M059J (cell line): ENCODE data around the gene CACUL1. TPM values are rescaled to one million over a fixed set of nuclear protein-coding genes. Genes with fewer than 3 reads are reported as not detected.

ENCODE experiments used
- DNase-seq: peaks from one replicate; pipeline ENCODE4 v3.0.0-alpha.2; 2012; ENCODE audit warnings: low read depth
- total RNA-seq: library from RNA; depleted of rRNA; stranded (reverse); fragments of >200 nt; shearing (Covaris generic); gene quantifications from 2 replicates; pipeline ENCODE4 v1.2.3, GENCODE V29; 2014

Gene CACUL1
- total RNA-seq, 1 experiment from 2014 or later: 33.7 TPM

DNA sequence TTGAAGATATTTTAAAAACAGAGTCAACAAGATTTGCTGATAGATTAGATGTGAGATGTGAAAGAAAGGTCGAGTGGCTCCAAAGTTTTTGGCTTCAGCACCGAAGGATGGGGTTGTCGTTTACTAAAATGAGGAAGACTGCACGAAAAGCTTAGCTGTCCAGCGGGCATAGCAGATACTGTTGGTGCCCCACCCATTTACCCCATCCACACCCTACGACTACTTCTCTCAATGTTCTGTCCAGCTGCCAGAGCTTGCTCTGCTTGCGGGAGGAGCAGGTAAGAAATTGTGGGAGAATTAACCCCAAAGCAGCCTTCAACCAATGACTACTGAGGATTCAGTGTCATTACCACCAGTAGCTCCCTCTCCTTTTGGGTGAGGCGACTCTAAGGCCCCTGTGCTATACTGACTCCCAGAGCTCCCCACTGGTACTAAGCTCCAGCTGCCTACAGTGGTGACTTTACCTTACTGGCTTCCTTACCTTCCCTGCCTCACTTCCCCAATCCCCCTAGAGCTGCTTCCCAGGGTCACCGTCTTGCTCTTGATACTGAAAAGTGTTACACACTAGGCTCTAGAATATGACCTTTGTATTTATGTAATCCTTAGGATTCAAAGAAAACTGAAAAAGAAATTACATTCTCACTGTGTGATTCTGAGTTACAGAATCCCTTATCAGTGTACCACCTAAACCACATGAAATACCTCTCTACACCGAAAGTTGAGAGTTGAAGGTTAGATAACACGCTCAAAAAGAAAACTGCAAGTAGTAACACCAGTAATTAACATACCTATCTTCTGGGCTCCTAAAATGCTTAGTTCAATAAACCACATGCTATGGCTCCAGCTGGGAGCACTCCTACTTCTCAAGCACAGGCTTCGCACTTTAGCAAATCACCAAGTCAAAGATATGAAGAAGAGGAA, 22.3 kb downstream of the CACUL1 start:
- DNase-seq: no peak

- no peak for DNase-seq
Observed at GRCh38 chr10:118730756-118731456, 23.9 kb downstream of the CACUL1 start.

DNA sequence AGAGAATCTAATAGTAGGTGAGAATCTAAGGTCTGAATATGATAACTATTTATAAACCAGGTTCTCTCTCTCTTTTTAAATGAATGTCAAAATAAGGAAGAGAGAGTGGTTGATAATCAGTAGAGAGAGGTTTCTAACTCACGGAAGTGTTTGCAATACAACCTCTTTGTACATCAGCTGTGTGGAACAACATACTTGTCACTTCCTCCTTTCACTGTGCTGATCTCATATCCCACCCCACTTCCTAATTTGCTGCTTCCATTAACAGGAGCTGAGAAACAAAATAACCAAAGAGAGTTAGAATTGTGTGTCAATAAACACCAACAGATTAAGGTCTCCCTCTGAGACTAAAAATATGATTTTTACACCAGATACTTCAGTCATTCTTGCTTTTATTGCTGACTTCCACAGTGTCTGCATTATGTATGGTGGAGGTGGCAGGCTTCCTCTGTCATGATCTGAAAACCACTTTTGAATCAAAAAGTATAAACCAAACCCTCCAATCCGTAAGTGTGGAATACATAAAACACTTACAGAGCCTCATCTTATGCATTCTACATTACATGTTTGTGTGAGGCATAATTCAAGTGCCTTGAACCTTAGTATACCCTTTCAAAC, 25.0 kb downstream of the CACUL1 start:
- DNase-seq: no peak

GRCh38 chr10:118729200-118729599, 25.6 kb downstream of the CACUL1 start:
- no peak for DNase-seq

GRCh38 chr10:118725886-118726500, 28.8 kb downstream of the CACUL1 start:
- DNase-seq: peak; percentile 69

GRCh38 chr10:118723466-118723865, 31.3 kb downstream of the CACUL1 start:
- DNase-seq: peak; percentile 17

DNA sequence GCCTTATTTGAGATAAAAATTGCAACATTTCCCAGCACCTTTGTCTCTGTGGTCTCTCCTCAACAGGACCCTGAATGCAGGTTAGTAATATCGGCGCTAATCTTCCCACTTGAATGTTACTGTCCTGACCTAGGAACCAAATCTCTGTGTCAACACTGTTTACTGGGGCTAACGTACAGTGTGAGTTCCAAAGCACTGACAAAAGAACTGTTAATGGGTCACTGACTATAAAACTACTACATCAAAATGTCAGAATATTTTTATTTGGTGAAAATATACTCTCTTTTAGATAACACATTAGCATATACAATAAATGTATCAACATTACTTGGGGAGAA, 33.3 kb downstream of the CACUL1 start:
- DNase-seq: no peak

- peak; percentile 55 for DNase-seq
Observed at GRCh38 chr10:118720685-118721538, 33.9 kb downstream of the CACUL1 start.

- no peak for DNase-seq
Observed at GRCh38 chr10:118714366-118714765, 40.4 kb downstream of the CACUL1 start.

DNA sequence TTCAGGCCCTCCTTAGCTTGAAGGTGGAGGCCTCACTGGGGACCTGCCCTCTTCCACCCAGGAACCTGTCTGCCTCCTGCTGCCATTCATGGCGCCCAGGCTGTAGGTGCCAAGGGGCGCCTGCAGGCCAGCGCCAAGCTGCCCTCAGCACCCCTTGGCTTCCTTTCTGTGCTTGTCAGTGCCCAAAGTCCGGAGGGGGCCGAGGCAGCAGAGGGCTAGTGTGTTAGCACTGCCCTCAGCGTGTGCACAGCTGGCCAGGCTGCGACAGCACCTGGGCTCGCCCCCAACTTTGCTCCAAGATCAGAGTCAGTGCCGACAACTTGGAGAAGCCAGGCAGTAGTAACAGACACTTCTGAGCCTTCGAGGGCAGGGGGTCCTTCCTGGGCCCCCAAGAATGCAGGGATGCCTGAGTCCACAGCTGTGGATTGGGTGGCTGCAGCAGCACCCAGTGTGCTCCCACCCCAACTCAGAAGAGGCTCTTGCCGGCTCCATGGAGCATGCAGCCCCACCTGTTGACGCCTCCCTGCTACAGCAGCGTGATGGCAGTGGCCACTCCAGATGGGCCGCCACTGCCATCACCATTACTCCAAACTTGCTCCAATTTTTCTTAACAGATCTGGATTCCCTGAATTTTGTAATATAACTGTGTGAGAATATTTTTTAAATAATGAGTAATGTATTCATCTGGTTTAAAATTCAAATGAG, 41.7 kb downstream of the CACUL1 start:
- DNase-seq: no peak

GRCh38 chr10:118712080-118712479, 42.7 kb downstream of the CACUL1 start:
- no peak for DNase-seq

GRCh38 chr10:118710487-118710886, 44.3 kb downstream of the CACUL1 start:
- peak; percentile 3 for DNase-seq

DNA sequence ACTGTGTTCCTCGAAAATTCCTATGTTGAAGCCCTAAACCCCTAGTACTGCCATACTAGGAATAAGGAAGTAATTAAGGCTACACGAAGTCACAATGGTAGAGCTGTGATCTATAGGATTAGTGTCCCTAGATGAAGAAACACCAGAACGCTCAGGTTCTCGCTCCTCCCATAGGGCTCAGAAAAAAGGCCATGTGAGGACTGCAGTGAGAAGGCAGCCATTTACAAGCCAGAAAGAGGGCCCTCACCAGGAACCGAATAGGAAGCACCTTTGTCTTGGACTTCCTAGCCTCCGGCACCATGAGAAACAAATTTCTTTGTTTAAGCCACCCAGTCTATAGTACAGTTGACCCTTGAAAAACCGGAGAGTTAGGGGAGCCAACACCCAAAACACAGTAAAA, 46.2 kb downstream of the CACUL1 start:
- no peak for DNase-seq

GRCh38 chr10:118704711-118705110, 50.1 kb downstream of the CACUL1 start:
- no peak for DNase-seq

- DNase-seq: no peak
Observed at GRCh38 chr10:118701529-118702323, 53.0 kb downstream of the CACUL1 start.

DNA sequence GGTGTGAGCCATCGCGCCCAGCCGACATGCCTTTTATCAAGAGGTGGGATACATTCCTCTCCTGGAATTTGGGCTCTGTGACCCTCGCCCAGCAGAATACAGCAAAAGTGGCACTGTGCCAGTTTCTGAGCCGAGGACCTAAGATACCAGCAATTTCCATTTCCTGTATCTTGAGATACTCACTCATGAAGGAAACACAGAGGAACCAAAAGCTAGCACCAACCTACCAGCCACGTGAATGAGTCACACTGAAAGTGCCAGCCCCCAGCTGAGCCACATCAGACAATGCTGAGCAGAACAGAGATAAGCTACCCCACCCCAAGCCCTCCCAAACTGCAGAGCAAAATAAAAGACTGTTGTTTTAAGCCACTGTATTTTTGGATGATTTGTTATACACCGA, 56.3 kb downstream of the CACUL1 start:
- peak; percentile 87 for DNase-seq

DNA sequence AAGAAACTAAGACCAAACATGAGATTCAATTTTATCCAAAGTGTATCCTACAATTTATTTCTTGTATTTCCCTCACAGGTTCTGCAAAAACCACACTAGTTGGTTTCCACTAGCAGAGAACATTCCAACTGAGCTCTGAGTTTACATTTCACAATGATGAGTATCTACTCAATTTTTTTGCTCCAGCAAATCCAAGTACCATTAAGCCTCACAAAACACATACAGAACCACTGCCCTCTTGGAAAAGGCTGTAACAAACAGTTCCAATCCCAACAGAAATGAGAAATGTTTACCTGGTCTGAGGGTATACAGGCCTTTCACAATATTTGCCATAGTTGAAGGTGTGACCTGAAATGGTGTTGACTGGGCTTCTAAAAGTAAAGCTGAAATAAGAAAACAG, 59.9 kb downstream of the CACUL1 start:
- DNase-seq: peak; percentile 59

DNA sequence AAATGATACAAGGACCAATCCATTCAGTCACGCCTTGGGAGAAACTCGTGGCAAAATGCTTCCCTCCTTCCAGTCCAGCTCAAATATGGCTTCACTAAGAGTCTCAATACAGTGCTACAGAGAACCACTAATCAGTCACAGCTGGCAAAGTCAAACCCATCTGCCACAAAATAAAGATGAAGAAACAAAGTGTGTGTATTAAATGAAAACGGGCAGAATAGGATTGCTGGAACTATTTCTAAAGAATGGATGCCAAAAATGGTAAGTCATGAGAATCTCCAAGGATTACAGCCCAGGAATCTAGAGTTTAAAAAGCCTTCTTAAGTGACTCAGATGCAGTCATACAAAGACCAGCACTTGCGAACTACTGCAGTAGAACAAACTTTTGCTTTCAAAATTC, 61.9 kb downstream of the CACUL1 start:
- peak; percentile 74 for DNase-seq

- DNase-seq: no peak
Observed at GRCh38 chr10:118689070-118689858, 65.5 kb downstream of the CACUL1 start.
